T-helper 17 cell (primary cell): ENCODE measurements around the gene ARIH1. TPM values are rescaled to one million over a fixed set of nuclear protein-coding genes. Genes with fewer than 3 reads are reported as not detected.
"Not testable (repeated sequence)": the region's sequence is repeated elsewhere in the genome, so short reads cannot be mapped to it uniquely, and the experiment has no call there.

ENCODE experiments used
- ATAC-seq: fragments of 150-1000 bp; cut with Tn5 transposase; 2 replicates; pipeline ENCODE4 v1.10.0; 2021; ENCODE audit warnings: mild to moderate bottlenecking, moderate library complexity
- DNase-seq, 3 donors: peaks; one replicate each; pipeline versions ENCODE4 v3.0.0 to v3.0.0-alpha.2; 2020 to 2021
- H3K9me3 ChIP-seq: one replicate; pipeline ENCODE4 v1.7.0; 2013; ENCODE audit warnings: low read length, mild to moderate bottlenecking; ENCODE audit not compliant: control insufficient read depth, poor library complexity, severe bottlenecking
- H3K27ac Mint-ChIP-seq: one replicate; pipeline ENCODE4 v1.8.0; 2022; ENCODE audit warnings: mild to moderate bottlenecking, moderate library complexity, mixed read lengths
- H3K27me3 Mint-ChIP-seq: one replicate; pipeline ENCODE4 v1.8.0; 2022; ENCODE audit warnings: mixed read lengths
- H3K36me3 Mint-ChIP-seq: one replicate; pipeline ENCODE4 v1.8.0; 2022; ENCODE audit warnings: low read depth, mixed read lengths
- H3K4me1 Mint-ChIP-seq: one replicate; pipeline ENCODE4 v1.8.0; 2022; ENCODE audit warnings: mild to moderate bottlenecking, mixed read lengths
- H3K4me3 Mint-ChIP-seq: one replicate; pipeline ENCODE4 v1.8.0; 2022; ENCODE audit warnings: mild to moderate bottlenecking, moderate library complexity, mixed read lengths
- total RNA-seq, 4 donors: library from RNA in 2 of 4; stranded (reverse) in 2 of 4; gene quantifications; one replicate each; pipeline ENCODE4 v1.2.3 and lab custom pipeline; 2022 to 2026

The ARIH1 gene
- total RNA-seq (100 to 1,000 TPM; 202 to 238 TPM), total RNA-seq (lab: John Stamatoyannopoulos, UW) (193 to 244 reads per million in 2 donors)

- Mint-ChIP-seq H3K36me3 (peaks cover 2% of the 10 kb centered on the region), H3K4me3 (peak within 1 kb of the TSS; percentile 94), H3K27ac (peak within 1 kb of the TSS; percentile 99), H3K4me1 (peaks cover 35% of the 10 kb centered on the region), H3K27me3 (no peaks in the 10 kb centered on the region)
- ATAC-seq (peak; percentile 80), DNase-seq (peak; percentile 91 to 97 (median 94))
- no peaks in the 10 kb centered on the region for H3K9me3 ChIP-seq
Measured at GRCh38 chr15:72473614-72474465, at the start of gene ARIH1. TSS of gene ARIH1 (plus strand) at chr15:72474330. CDS start at chr15:72474640, 310 bp downstream.

DNA sequence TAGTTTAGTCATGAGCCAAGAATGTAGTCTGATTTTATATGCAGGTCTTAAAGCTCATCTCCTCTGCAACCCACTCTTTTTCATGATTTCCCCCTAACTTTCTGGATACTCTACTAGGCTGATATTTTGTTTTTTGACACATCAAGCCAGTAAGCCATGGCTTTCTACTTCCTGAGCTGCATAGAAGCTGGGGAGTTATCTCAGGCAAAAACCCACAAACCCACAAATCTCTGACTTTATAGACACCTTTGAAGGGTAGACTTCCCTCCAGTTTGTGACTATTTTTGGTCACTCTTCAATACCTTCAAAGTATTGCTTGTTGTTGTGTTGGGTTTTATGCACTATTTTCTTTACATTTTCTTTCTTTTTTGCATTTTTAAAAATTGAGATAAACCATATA, 47.4 kb upstream of the ARIH1 start:
- DNase-seq = no peak
- H3K9me3 ChIP-seq = no peaks in the 10 kb centered on the region
- Mint-ChIP-seq H3K27ac (no peak overlapping the region), H3K27me3 (no peaks in the 10 kb centered on the region), H3K4me1 (no peaks in the 10 kb centered on the region), H3K36me3 (no peaks in the 10 kb centered on the region), H3K4me3 (no peak overlapping the region)
- no peak for ATAC-seq

- no peak overlapping the region for H3K27ac Mint-ChIP-seq
- peaks cover 16% of the 10 kb centered on the region for H3K27me3 Mint-ChIP-seq
- peaks cover 3% of the 10 kb centered on the region for H3K36me3 Mint-ChIP-seq
- no peak overlapping the region for H3K4me3 Mint-ChIP-seq
- DNase-seq = no peak
- peaks cover 4% of the 10 kb centered on the region for H3K9me3 ChIP-seq
- no peak for ATAC-seq
- no peaks in the 10 kb centered on the region for H3K4me1 Mint-ChIP-seq
Measured at GRCh38 chr15:72437650-72438316, 36.3 kb upstream of the ARIH1 start.

- not testable (repeated sequence) for H3K36me3 Mint-ChIP-seq, ATAC-seq
- peaks cover 28% of the 10 kb centered on the region for H3K27me3 Mint-ChIP-seq
Measured at GRCh38 chr15:72442848-72443247, 31.3 kb upstream of the ARIH1 start.

DNA sequence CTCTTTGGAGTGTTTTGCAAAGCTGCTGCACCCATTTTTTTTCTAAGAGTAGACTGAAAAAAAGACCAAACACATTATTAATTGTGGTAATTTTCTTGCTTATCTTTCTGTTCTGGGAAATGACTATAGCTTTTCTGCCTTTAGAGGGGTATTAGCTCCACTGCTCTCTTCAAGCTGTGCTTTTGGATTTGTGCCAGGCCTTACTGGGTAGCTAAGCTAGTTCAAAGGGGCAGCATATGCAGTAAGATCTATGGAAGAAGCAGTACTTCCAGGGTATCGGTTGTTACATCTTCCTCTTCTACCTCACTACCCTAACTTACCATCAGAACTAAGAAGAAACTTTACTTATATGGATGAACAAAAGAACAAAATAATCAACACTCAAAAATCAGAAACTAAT, 28.7 kb upstream of the ARIH1 start:
- Mint-ChIP-seq H3K27me3 (peaks cover 28% of the 10 kb centered on the region), H3K27ac (no peak overlapping the region)

More at GRCh38 chr15:72442848-72443247, 31.3 kb upstream of the ARIH1 start:
- H3K9me3 ChIP-seq, H3K27ac Mint-ChIP-seq, H3K4me1 Mint-ChIP-seq, DNase-seq, H3K4me3 Mint-ChIP-seq: not testable (repeated sequence)

DNA sequence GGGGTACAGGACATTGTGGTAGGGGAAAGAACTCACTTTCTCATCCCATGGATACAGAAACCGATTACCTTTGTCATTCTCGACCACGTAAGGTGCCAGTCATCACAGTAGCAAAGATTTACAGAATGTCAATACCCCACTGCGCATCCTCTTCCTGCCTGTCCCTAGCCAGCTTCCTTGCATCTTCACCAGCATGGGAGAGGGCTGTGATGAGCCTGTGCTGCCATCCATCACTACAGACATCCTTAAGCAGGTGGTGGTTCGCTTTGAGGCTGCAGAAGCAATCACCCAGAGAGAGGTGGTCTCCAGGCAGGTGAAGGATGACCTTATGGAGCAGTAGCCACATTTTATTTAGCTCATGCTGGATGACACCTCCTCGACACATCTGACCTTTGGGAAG, 23.3 kb upstream of the ARIH1 start:
- Mint-ChIP-seq H3K27me3 (peaks cover 6% of the 10 kb centered on the region), H3K4me1 (peaks cover 3% of the 10 kb centered on the region)

More for the DNA sequence above, 28.7 kb upstream of the ARIH1 start:
- H3K4me1 Mint-ChIP-seq = no peaks in the 10 kb centered on the region
- peaks cover 3% of the 10 kb centered on the region for H3K36me3 Mint-ChIP-seq
- no peak for DNase-seq
- no peaks in the 10 kb centered on the region for H3K9me3 ChIP-seq
- no peak overlapping the region for H3K4me3 Mint-ChIP-seq
- no peak for ATAC-seq

GRCh38 chr15:72451224-72451623, 22.9 kb upstream of the ARIH1 start:
- Mint-ChIP-seq H3K27me3 (peaks cover 6% of the 10 kb centered on the region), H3K4me1 (peaks cover 3% of the 10 kb centered on the region), H3K27ac (no peak overlapping the region), H3K4me3 (no peak overlapping the region), H3K36me3 (no peaks in the 10 kb centered on the region)
- no peak for ATAC-seq
- no peak for DNase-seq
- H3K9me3 ChIP-seq = no peaks in the 10 kb centered on the region

More for the DNA sequence above, 23.3 kb upstream of the ARIH1 start:
- DNase-seq (no peak), ATAC-seq (no peak)
- no peak overlapping the region for H3K4me3 Mint-ChIP-seq
- no peaks in the 10 kb centered on the region for H3K9me3 ChIP-seq
- H3K36me3 Mint-ChIP-seq = no peaks in the 10 kb centered on the region
- no peak overlapping the region for H3K27ac Mint-ChIP-seq

GRCh38 chr15:72456684-72457083, 17.4 kb upstream of the ARIH1 start:
- H3K4me3 Mint-ChIP-seq = no peak overlapping the region
- no peak for DNase-seq
- no peaks in the 10 kb centered on the region for H3K27me3 Mint-ChIP-seq
- H3K9me3 ChIP-seq = no peaks in the 10 kb centered on the region
- H3K4me1 Mint-ChIP-seq = peaks cover 6% of the 10 kb centered on the region
- H3K27ac Mint-ChIP-seq = no peak overlapping the region
- ATAC-seq = no peak
- H3K36me3 Mint-ChIP-seq = no peaks in the 10 kb centered on the region

GRCh38 chr15:72460402-72460801, 13.7 kb upstream of the ARIH1 start:
- no peak overlapping the region for H3K4me3 Mint-ChIP-seq
- no peaks in the 10 kb centered on the region for H3K36me3 Mint-ChIP-seq
- no peak overlapping the region for H3K27ac Mint-ChIP-seq

DNA sequence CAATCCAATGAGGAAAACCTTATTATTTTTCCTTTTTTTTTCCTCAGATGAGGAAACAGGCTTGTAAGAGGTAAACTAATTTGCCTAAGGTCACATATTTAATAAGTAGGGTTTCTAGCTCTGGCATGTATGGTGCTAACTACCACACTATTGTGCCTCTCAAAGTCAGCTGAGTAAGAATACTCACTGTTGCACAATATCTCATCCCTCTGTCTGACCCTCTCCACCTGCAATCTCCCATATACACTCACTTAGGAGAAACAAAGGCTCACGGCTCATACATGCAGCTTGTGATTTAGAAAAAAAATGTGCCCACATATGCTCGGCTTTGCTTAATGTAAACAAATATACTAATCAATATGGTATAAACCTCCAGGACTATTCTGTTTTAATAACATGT, 10.4 kb upstream of the ARIH1 start:
- Mint-ChIP-seq H3K4me1 (peaks cover 8% of the 10 kb centered on the region), H3K27ac (no peak overlapping the region), H3K27me3 (no peaks in the 10 kb centered on the region), H3K36me3 (no peaks in the 10 kb centered on the region), H3K4me3 (no peak overlapping the region)
- no peak for ATAC-seq
- H3K9me3 ChIP-seq = no peaks in the 10 kb centered on the region
- no peak for DNase-seq

More at GRCh38 chr15:72460402-72460801, 13.7 kb upstream of the ARIH1 start:
- DNase-seq (no peak), ATAC-seq (no peak)
- H3K9me3 ChIP-seq = no peaks in the 10 kb centered on the region
- Mint-ChIP-seq H3K4me1 (peaks cover 8% of the 10 kb centered on the region), H3K27me3 (no peaks in the 10 kb centered on the region)

GRCh38 chr15:72464251-72464650, 9.9 kb upstream of the ARIH1 start:
- peaks cover 8% of the 10 kb centered on the region for H3K4me1 Mint-ChIP-seq
- DNase-seq (no peak), ATAC-seq (no peak)
- no peaks in the 10 kb centered on the region for H3K9me3 ChIP-seq
- H3K27me3 Mint-ChIP-seq = no peaks in the 10 kb centered on the region
- no peak overlapping the region for H3K4me3 Mint-ChIP-seq
- no peaks in the 10 kb centered on the region for H3K36me3 Mint-ChIP-seq
- H3K27ac Mint-ChIP-seq = no peak overlapping the region

DNA sequence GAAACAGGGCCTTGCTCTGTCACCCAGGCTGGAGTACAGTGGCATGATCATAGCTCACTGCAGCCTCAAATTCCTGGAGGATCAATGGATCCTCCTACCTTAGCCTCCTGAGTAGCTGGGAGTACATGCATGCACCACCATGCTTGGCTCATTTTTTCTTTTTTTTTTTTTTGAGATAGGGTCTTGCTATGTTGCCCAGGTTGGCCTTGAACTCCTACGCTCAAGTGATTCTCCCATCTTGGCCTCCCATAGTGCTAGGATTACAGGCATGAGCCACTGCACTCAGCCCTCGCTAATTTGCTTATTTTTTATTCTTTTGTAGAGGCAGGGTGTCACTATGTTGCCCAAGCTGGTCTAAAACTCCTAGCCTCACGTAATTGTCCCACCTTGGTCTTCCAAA, 6.0 kb upstream of the ARIH1 start:
- no peak overlapping the region for H3K4me3 Mint-ChIP-seq
- ATAC-seq (no peak), DNase-seq (no peak)
- H3K9me3 ChIP-seq = no peaks in the 10 kb centered on the region
- H3K36me3 Mint-ChIP-seq = peaks cover 2% of the 10 kb centered on the region
- no peaks in the 10 kb centered on the region for H3K27me3 Mint-ChIP-seq
- H3K4me1 Mint-ChIP-seq = peaks cover 2% of the 10 kb centered on the region
- peak overlapping the region; percentile 32 for H3K27ac Mint-ChIP-seq

DNA sequence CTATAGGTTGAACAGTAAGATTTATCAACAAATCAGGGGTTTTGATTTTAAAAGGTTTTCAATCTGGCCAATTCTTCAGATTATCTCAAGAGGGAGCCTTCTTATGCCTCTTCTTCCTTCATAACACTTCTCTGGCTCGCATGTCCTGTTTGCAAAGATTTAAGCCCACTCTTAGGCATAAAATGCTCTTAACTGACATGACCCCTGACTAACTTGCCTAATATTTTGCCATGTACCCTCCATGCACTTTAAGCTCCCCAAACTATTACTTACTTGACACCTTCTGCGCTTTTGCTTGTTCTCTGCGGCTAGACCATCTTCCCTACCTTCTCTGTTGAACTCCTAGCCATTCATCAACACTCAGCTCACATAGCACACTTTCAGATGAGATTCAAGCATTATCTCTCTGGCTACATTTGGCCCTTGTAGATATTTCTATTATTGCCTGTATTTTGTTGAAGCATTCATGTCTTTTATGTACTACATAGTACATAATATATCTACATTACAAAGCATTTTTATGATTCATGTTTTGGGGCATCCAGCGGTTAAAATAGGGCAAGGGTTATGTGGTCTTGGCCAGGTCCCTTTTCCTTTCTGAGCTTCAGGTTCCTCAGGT, 1.0 kb upstream of the ARIH1 start:
- no peaks in the 10 kb centered on the region for H3K27me3 Mint-ChIP-seq
- H3K36me3 Mint-ChIP-seq = peaks cover 2% of the 10 kb centered on the region
- H3K4me1 Mint-ChIP-seq = peaks cover 30% of the 10 kb centered on the region
- no peaks in the 10 kb centered on the region for H3K9me3 ChIP-seq
- H3K4me3 Mint-ChIP-seq = peak overlapping the region; percentile 94
- H3K27ac Mint-ChIP-seq = peak overlapping the region; percentile 99
- DNase-seq (no peak), ATAC-seq (no peak)
